Bronchial epithelial cell (primary cell): ENCODE data around the gene SLC12A7. TPM values are rescaled to one million over a fixed set of nuclear protein-coding genes. Genes with fewer than 3 reads are reported as not detected.

Experiments
- DNase-seq: peaks from one replicate; pipeline ENCODE4 v3.0.0-alpha.2; 2010; ENCODE audit warnings: low read depth
- FAIRE-seq: peaks from 2 replicates; lab custom pipeline; 2011; peaks lifted over from hg19 to GRCh38; lab: Jason Lieb, UNC
- H3K27me3 ChIP-seq: 2 replicates; pipeline ENCODE4 v1.5.1; 2011; ENCODE audit warnings: low read length; ENCODE audit not compliant: control insufficient read depth, insufficient read depth
- H3K36me3 ChIP-seq: 2 replicates; pipeline ENCODE4 v1.5.1; 2011; ENCODE audit warnings: low read length; ENCODE audit not compliant: control insufficient read depth, insufficient read depth
- H3K4me3 ChIP-seq: 2 replicates; pipeline ENCODE4 v1.5.1; 2011; ENCODE audit warnings: mild to moderate bottlenecking, low read depth, low read length, control low read depth
- CTCF ChIP-seq: IDR thresholded peaks from 2 replicates; pipeline ENCODE4 v1.5.1; 2011; ENCODE audit warnings: mild to moderate bottlenecking, moderate library complexity, low read length, control low read depth, inconsistent platforms; ENCODE audit not compliant: insufficient read depth, severe bottlenecking
- total RNA-seq: library from RNA; depleted of rRNA; stranded (reverse); fragments of >200 nt; gene quantifications from 2 replicates; pipeline ENCODE4 v1.2.1, GENCODE V29; 2014

SLC12A7 gene
- total RNA-seq, 1 donor from 2014 or later, result 10.3 TPM

DNA sequence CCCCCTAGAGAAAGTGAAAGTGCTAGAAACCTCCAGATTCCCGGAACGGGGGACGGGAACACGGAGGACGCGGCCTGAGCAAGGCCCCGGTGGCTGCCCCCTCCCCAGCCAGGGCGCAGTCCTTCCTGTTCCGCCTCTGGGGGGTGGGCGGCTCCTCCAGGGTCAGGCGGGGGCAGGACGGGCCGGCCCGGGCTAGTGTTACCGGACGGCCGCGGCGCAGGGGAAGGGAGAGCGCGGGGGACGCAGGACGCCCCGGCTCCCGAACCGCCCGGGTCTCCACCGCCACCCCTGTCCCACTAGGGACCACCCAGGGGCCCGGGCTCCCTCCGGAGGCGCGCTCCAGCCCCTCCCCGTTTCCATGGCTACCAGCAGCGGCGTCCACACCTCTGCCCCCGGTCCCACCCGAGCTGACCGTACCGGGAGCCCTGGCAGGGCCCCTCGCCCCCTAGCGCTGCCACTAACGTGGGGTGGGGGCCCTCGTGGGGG is 579 bp downstream of the SLC12A7 start:
- TF ChIP-seq CTCF, result no peak
- H3K27me3 ChIP-seq, result no peaks in the 10 kb centered on the region
- H3K4me3 ChIP-seq, result peak overlapping the region; percentile 72
- DNase-seq (no peak), FAIRE-seq (no peak)
- no peaks in the 10 kb centered on the region for H3K36me3 ChIP-seq

DNA sequence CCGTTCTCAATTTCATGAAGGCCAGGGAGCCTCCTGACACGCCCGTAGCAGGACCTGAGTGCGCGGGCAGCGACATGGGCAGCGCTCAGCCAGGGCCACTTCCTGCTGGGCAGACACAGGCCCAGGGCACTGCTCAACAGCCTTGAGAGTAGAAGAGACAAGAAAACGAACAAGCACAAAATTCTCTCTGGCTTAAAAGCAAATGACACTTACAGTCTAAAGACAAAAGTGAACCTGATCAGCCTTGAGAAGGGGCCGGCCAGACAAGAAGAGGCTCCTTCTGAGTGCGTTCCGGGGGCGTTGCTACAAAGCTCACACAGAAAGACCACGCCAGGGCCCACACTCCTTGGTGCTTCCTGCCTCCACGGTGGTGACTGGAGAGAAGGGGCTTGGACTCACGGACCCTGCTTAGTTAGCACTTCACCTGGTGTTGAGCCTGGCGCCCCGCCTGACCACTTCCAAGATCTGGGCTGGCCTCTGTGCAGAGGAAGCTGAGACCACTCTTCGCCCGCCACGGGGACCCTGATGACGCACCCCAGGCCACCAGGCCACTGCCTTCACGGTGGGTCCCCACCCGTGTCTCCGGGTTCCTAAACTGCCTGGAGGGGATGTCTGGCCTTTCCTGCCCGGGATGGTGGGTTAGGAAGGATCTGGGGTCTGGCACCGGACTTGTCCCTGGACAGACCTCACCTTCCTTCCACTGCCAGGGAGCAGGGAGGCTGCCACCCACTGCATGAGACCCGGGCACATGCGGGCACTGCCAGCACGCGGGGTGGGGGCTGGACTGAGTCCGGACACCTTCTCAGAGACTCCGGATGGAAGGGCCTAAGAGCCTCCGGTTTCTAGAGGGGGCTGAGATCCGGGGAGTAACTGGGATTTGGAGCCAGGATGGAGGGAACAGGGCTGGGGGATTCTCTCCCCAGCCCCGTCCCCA is 1.3 kb downstream of the SLC12A7 start:
- DNase-seq (no peak), FAIRE-seq (no peak)
- Histone ChIP-seq H3K36me3 (no peaks in the 10 kb centered on the region), H3K27me3 (no peaks in the 10 kb centered on the region), H3K4me3 (peak overlapping the region; percentile 72)
- TF ChIP-seq CTCF, result no peak

GRCh38 chr5:1109542-1110306 is 2.1 kb downstream of the SLC12A7 start:
- no peak for FAIRE-seq
- H3K4me3 ChIP-seq, result no peak overlapping the region
- no peak for TF ChIP-seq CTCF

DNA sequence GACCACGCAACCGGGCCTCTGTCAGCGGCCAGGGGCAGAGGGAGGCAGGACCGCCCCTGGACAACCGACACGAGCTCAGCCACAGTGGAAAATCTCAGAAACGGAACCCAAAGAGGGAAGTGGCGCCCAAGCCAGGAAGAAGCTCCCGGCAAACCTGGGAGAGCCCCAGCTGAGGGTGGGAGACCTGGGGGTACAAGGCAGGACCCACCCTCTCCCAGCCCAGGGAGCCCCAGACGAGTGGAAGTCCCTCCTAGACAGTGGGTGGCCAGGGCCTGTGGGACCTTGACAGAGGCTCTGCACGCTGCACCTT is 3.0 kb downstream of the SLC12A7 start:
- peaks cover 1% of the 10 kb centered on the region for H3K27me3 ChIP-seq
- TF ChIP-seq CTCF, result no peak
- no peak overlapping the region for H3K4me3 ChIP-seq
- DNase-seq, result no peak
- H3K36me3 ChIP-seq, result no peaks in the 10 kb centered on the region
- no peak for FAIRE-seq

More at GRCh38 chr5:1109542-1110306, 2.1 kb downstream of the SLC12A7 start:
- no peak for DNase-seq
- no peaks in the 10 kb centered on the region for H3K36me3 ChIP-seq
- H3K27me3 ChIP-seq, result no peaks in the 10 kb centered on the region

DNA sequence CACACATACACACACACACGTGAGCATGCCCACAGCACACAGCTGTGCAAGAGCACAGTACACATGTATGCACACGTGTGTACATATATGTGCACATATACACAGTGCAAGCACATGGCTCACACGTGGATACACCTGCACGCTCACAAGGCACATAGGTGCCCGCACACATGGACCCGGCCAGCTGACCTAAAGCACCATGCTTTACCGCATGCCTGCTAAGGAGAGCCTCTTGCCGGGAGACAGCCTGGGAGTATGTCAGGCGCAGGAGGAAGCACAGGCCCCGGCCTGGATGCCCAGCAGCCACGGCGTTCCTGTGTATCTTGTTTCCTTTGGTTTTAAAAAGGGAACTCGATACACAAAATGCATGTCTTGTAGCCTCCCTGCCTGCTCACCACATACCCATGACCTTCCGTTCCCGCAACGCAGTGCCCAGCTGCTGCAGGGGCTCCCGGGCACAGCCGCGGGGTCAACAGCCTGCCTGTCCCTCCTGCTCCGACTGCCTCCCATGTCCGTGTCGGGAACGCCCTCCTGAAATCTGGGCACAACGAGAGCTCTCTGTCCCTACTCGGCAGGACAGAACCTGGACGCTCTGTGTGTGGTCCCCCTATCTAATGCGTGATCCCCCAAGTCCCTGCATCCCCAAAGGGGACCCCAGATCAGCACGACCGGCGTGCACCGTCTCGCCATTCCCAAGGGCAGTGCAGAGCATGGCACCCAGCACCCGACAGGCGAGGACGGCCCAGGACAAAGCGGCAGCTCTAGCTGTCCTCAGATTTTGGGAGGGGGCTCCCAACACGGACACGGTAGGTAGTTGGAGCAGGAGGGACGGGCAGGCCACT is 3.6 kb downstream of the SLC12A7 start:
- Histone ChIP-seq H3K36me3 (no peaks in the 10 kb centered on the region), H3K27me3 (peaks cover 3% of the 10 kb centered on the region), H3K4me3 (no peak overlapping the region)
- no peak for TF ChIP-seq CTCF
- no peak for FAIRE-seq
- DNase-seq, result no peak
